GM23338 (cell line): Measurements from ENCODE around the gene ZSCAN5A.

Experiments used
- CTCF ChIP-seq, 2 experiments: fragments of 200-600 bp in 1 of 2; sonication (generic) in 1 of 2; conservative IDR thresholded peaks; 2 replicates each; pipeline versions ENCODE4 v1.5.1 to v1.6.1; 2016 to 2017; ENCODE audit warnings: antibody characterized with exemption in 2 of 2, low read depth in 2 of 2, mild to moderate bottlenecking in 2 of 2, moderate library complexity in 1 of 2
- EZH2 ChIP-seq: fragments of 200-600 bp; sonication (generic); IDR thresholded peaks from one replicate; pipeline ENCODE4 v1.8.0; 2017; ENCODE audit warnings: antibody characterized with exemption, mild to moderate bottlenecking, low read depth; ENCODE audit not compliant: unreplicated experiment
- EZH2phosphoT487 ChIP-seq: fragments of 200-600 bp; sonication (generic); IDR thresholded peaks from one replicate; pipeline ENCODE4 v1.8.1; 2018; ENCODE audit warnings: antibody characterized with exemption; ENCODE audit not compliant: unreplicated experiment
- JUNB ChIP-seq: IDR thresholded peaks from one replicate; pipeline ENCODE4 v1.6.1; 2016; ENCODE audit warnings: antibody characterized with exemption; ENCODE audit not compliant: unreplicated experiment
- POLR2AphosphoS5 ChIP-seq: IDR thresholded peaks from 2 replicates; pipeline ENCODE4 v1.6.1; 2016; ENCODE audit warnings: antibody characterized with exemption, low read depth
- REST ChIP-seq: IDR thresholded peaks from one replicate; pipeline ENCODE4 v1.6.1; 2018; ENCODE audit warnings: antibody characterized with exemption; ENCODE audit not compliant: unreplicated experiment

- TF ChIP-seq CTCF (conservative IDR thresholded peaks at IDR 0.05; ENCODE audit: low read depth in 2 of 2) = no peak
- no peak for TF ChIP-seq REST
- TF ChIP-seq EZH2 = no peak
- TF ChIP-seq EZH2phosphoT487 = no peak
- no peak for TF ChIP-seq JUNB
- TF ChIP-seq POLR2AphosphoS5 = no peak
Measured at GRCh38 chr19:56332695-56333094, 18.1 kb upstream of the ZSCAN5A start.
